B cell (primary cell): Measurements from ENCODE around the gene DSCAML1. TPM values are rescaled to one million over a fixed set of nuclear protein-coding genes. Genes with fewer than 3 reads are reported as not detected.

Experiments used
- ATAC-seq: fragments of 200-7000 bp; cut with Tn5 transposase; one replicate; pipeline ENCODE4 v1.10.0; 2021; ENCODE audit warnings: low read depth, mild to moderate bottlenecking, moderate number of reproducible peaks, moderate library complexity
- CTCF ChIA-PET: fragments of 350-600 bp; sonication (Branson Sonifier 250); formaldehyde crosslinking; loops from one replicate; lab custom pipeline; 2021; ENCODE audit warnings: antibody characterized with exemption, inconsistent platforms; lab: Charles Lee
- POLR2A ChIA-PET: fragments of 350-600 bp; sonication (Branson Sonifier 250); formaldehyde crosslinking; loops from one replicate; lab custom pipeline; 2021; ENCODE audit warnings: antibody characterized with exemption; lab: Charles Lee
- DNase-seq: peaks from one replicate; pipeline ENCODE4 v3.0.0; 2013
- H2AFZ ChIP-seq: 2 replicates; pipeline ENCODE4 v1.6.1; 2012; ENCODE audit warnings: mild to moderate bottlenecking, low read depth, low read length; ENCODE audit not compliant: insufficient read depth, poor library complexity, severe bottlenecking
- H3K27ac ChIP-seq, 2 donors: 1 replicate in 1 of 2; 2 replicates in 1 of 2; pipeline ENCODE4 v1.5.1; 2012 to 2013; ENCODE audit warnings: low read length in 2 of 2, mild to moderate bottlenecking in 2 of 2, moderate library complexity in 1 of 2
- H3K27me3 ChIP-seq, 4 experiments: fragments of 200-600 bp in 1 of 4; sonication (generic) in 1 of 4; replicated peaks in 1 of 4; 1 replicate in 2 of 4; 2 replicates in 2 of 4; pipeline versions ENCODE4 v1.6.1 to v1.7.0; 2013 to 2016; ENCODE audit warnings: low read length in 3 of 4, mild to moderate bottlenecking in 2 of 4, mixed read lengths in 1 of 4, moderate library complexity in 1 of 4; ENCODE audit not compliant: insufficient read depth in 4 of 4, control insufficient read depth in 3 of 4; ENCODE audit errors: control extremely low read depth in 1 of 4
- H3K36me3 ChIP-seq, 2 experiments: replicated peaks in 1 of 2; 1 replicate in 1 of 2; 2 replicates in 1 of 2; pipeline versions ENCODE4 v1.6.1 to v1.7.1; 2013; ENCODE audit warnings: low read length in 1 of 2; ENCODE audit not compliant: insufficient read depth in 2 of 2, control insufficient read depth in 1 of 2; ENCODE audit errors: control extremely low read depth in 1 of 2, extremely low read depth in 1 of 2
- H3K4me1 ChIP-seq, 2 donors: fragments of 200-600 bp in 1 of 2; sonication (generic) in 1 of 2; 1 replicate in 1 of 2; 2 replicates in 1 of 2; pipeline versions ENCODE4 v1.5.1 to v1.6.1; 2013 to 2017; ENCODE audit warnings: low read length in 2 of 2; ENCODE audit not compliant: control insufficient read depth in 2 of 2, insufficient read depth in 2 of 2
- H3K4me2 ChIP-seq: replicated peaks from 2 replicates; pipeline ENCODE3; 2012; ENCODE audit warnings: mild to moderate bottlenecking, low read depth, low read length; ENCODE audit not compliant: poor library complexity, severe bottlenecking
- H3K4me3 ChIP-seq, 5 experiments: fragments of 200-600 bp in 1 of 5; sonication (generic) in 1 of 5; 1 replicate in 3 of 5; 2 replicates in 2 of 5; pipeline versions ENCODE4 v1.5.1 to v1.7.0; 2011 to 2016; ENCODE audit warnings: low read length in 4 of 5, mild to moderate bottlenecking in 4 of 5, low read depth in 2 of 5, control low read depth in 1 of 5, moderate library complexity in 1 of 5; ENCODE audit not compliant: insufficient read depth in 1 of 5; ENCODE audit errors: control extremely low read depth in 1 of 5, extremely low read depth in 1 of 5
- H3K79me2 ChIP-seq: fragments of 200-600 bp; sonication (generic); one replicate; pipeline ENCODE4 v1.6.0; 2016; ENCODE audit warnings: low read length; ENCODE audit not compliant: control insufficient read depth, insufficient read depth
- H3K9ac ChIP-seq: fragments of 200-600 bp; sonication (generic); 2 replicates; pipeline ENCODE4 v1.6.1; 2017; ENCODE audit warnings: mild to moderate bottlenecking, low read length, moderate library complexity
- H3K9me3 ChIP-seq, 3 donors: one replicate each; pipeline versions ENCODE4 v1.6.1 to v1.7.1; 2013; ENCODE audit warnings: low read length in 2 of 3; ENCODE audit not compliant: control insufficient read depth in 2 of 3, insufficient read depth in 1 of 3; ENCODE audit errors: control extremely low read depth in 1 of 3
- H4K20me1 ChIP-seq: 2 replicates; pipeline ENCODE4 v1.6.0; 2012; ENCODE audit warnings: mild to moderate bottlenecking, low read length; ENCODE audit not compliant: insufficient read depth, control insufficient read depth, poor library complexity, severe bottlenecking
- H3K27ac Mint-ChIP-seq: one replicate; pipeline ENCODE4 v1.8.0; 2021; ENCODE audit warnings: mixed read lengths
- H3K27me3 Mint-ChIP-seq: one replicate; pipeline ENCODE4 v1.8.0; 2021; ENCODE audit warnings: mixed read lengths
- H3K4me1 Mint-ChIP-seq: one replicate; pipeline ENCODE4 v1.8.0; 2021; ENCODE audit warnings: mixed read lengths
- H3K4me3 Mint-ChIP-seq: one replicate; pipeline ENCODE4 v1.8.0; 2021; ENCODE audit warnings: mixed read lengths
- H3K9me3 Mint-ChIP-seq: one replicate; pipeline ENCODE4 v1.8.0; 2022; ENCODE audit warnings: mixed read lengths; ENCODE audit not compliant: insufficient read depth
- EZH2 ChIP-seq: IDR thresholded peaks from 2 replicates; pipeline ENCODE4 v1.6.1; 2012; ENCODE audit warnings: borderline replicate concordance, low read depth, mild to moderate bottlenecking, moderate library complexity, low read length; ENCODE audit not compliant: insufficient read depth, poor library complexity, severe bottlenecking
- WGBS: methylation state at CpG from one replicate; pipeline ENCODE4 v1.1.5; 2013; ENCODE audit warnings: missing lambda C conversion rate; ENCODE audit not compliant: insufficient coverage; 5-methylcytosine and 5-hydroxymethylcytosine counted together
- intact Hi-C: fragments of 100-400 bp; cut with micrococcal nuclease; formaldehyde crosslinking; loops from one replicate; pipeline ENCODE4 v1.10.0; 2022
- polyA plus RNA-seq: library from polyadenylated mRNA; depleted of rRNA; stranded (reverse); fragments of >200 nt; gene quantifications from 2 replicates; pipeline ENCODE4 v1.2.3, GENCODE V29; 2012
- total RNA-seq, 2 donors: library from RNA; stranded (reverse); fragments of 120-200 nt in 1 of 2; gene quantifications; 1 replicate in 1 of 2; 2 replicates in 1 of 2; pipeline versions ENCODE4 v1.2.3 to v1.2.4, GENCODE V29; 2013 to 2022
- TF ChIP-seq, protein P1 (sequence below): fragments of 200-600 bp; IDR thresholded peaks from one replicate; pipeline ENCODE4 v1.8.0; 2022; ENCODE audit warnings: antibody characterized with exemption, mild to moderate bottlenecking

DSCAML1 gene
- total and polyA plus RNA-seq, 2 donors (not counting 1 experiment from before 2014, with no cell fraction given): 1.2 to 6.2 TPM

DNA sequence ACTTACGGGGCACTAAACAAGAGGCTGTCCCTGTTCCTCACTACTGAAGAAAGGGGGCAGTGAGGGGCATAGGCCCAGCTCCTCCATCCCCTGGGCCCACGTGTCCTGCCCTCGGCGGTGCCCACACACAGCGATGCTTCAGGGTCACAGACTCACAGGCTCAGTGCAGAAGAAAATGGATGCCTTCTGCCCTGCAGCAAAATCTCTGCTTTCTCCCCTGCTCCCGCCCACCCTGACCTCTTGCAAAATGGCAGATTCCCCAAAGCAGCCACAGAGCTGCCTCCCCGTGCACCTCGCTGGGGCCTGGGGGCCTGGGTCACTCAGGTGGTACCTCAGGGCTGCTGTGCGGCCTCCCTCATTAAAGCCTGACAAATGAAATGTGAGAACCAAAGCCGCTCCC lies 204.0 kb downstream of the DSCAML1 start:
- WGBS: 89% methylated on average over 10 of the region's 10 CpGs
- TF ChIP-seq, protein P1, sequence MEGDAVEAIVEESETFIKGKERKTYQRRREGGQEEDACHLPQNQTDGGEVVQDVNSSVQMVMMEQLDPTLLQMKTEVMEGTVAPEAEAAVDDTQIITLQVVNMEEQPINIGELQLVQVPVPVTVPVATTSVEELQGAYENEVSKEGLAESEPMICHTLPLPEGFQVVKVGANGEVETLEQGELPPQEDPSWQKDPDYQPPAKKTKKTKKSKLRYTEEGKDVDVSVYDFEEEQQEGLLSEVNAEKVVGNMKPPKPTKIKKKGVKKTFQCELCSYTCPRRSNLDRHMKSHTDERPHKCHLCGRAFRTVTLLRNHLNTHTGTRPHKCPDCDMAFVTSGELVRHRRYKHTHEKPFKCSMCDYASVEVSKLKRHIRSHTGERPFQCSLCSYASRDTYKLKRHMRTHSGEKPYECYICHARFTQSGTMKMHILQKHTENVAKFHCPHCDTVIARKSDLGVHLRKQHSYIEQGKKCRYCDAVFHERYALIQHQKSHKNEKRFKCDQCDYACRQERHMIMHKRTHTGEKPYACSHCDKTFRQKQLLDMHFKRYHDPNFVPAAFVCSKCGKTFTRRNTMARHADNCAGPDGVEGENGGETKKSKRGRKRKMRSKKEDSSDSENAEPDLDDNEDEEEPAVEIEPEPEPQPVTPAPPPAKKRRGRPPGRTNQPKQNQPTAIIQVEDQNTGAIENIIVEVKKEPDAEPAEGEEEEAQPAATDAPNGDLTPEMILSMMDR: no peak
- no peak for TF ChIP-seq EZH2
- H3K79me2 ChIP-seq: no peaks in the 10 kb centered on the region
- H3K9me3 ChIP-seq: no peaks in the 10 kb centered on the region
- no peaks in the 10 kb centered on the region for H3K36me3 ChIP-seq
- H4K20me1 ChIP-seq: no peaks in the 10 kb centered on the region
- no peaks in the 10 kb centered on the region for H3K9me3 Mint-ChIP-seq
- H2AFZ ChIP-seq: no peak overlapping the region
- DNase-seq (no peak), ATAC-seq (no peak)
- H3K4me1 Mint-ChIP-seq: no peaks in the 10 kb centered on the region
- peaks cover 0 to 7% (median 0%) of the 10 kb centered on the region in 4 experiments for H3K27me3 ChIP-seq
- H3K4me1 ChIP-seq: no peaks in the 10 kb centered on the region
- H3K27me3 Mint-ChIP-seq: peaks cover 13% of the 10 kb centered on the region
- no peak overlapping the region for H3K27ac Mint-ChIP-seq
- H3K4me2 ChIP-seq: no peak overlapping the region
- ChIA-PET POLR2A (no interaction called here), CTCF (no interaction called here)
- intact Hi-C loops: no loop called here
- no peak overlapping the region for H3K4me3 Mint-ChIP-seq
- no peak overlapping the region for H3K4me3 ChIP-seq
- H3K9ac ChIP-seq: no peak overlapping the region
- no peak overlapping the region for H3K27ac ChIP-seq

DNA sequence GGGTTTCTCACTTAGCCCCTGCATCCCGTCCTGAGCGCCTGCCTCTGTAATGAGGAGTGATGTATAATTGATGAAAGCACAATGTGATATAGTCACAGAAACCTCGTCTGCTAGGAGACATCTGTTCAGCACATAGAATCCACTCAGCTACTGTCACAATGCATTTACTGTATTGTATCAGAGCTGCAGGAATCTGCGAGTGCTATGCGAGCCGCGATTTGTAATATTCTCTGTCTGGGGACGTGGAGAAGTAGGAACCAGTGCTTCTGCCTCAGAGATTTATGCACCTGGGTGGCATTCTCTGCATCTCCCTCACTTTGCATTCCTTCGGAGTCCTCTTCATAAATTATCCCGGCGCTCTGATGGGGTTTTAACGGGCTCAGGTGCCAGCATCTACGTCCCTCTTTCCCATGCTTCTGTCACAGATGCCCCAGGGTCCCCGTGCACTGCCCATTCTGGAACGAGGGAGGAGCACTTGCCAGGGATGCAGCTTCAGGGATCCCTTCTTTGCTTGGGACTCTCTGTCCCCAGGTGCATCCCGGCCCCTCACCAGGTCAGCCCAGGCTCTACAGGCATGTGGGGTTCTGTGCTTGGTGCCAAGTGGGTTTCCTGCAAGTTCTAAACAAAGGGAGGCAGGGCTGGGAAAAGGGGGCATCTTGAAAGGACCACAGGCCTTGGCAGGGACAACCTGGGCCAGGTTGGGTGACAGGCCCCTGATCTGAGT lies 205.5 kb downstream of the DSCAML1 start:
- peaks cover 0 to 7% (median 0%) of the 10 kb centered on the region in 4 experiments for H3K27me3 ChIP-seq
- POLR2A ChIA-PET: no interaction called here
- H3K9me3 ChIP-seq: no peaks in the 10 kb centered on the region
- H3K4me1 ChIP-seq: no peaks in the 10 kb centered on the region
- CTCF ChIA-PET: no interaction called here
- DNase-seq: no peak
- H3K4me2 ChIP-seq: no peak overlapping the region
- no peak overlapping the region for H3K4me3 Mint-ChIP-seq
- no peak overlapping the region for H2AFZ ChIP-seq
- H3K9me3 Mint-ChIP-seq: no peaks in the 10 kb centered on the region
- H4K20me1 ChIP-seq: no peaks in the 10 kb centered on the region
- no peaks in the 10 kb centered on the region for H3K4me1 Mint-ChIP-seq
- ATAC-seq: no peak
- 90% methylated on average over 13 of the region's 16 CpGs for WGBS
- peaks cover 17% of the 10 kb centered on the region for H3K27me3 Mint-ChIP-seq
- intact Hi-C loops: no loop called here
- H3K79me2 ChIP-seq: no peaks in the 10 kb centered on the region
- H3K4me3 ChIP-seq: no peak overlapping the region
- no peak overlapping the region for H3K27ac ChIP-seq
- TF ChIP-seq, protein P1: no peak
- no peak for TF ChIP-seq EZH2
- no peak overlapping the region for H3K27ac Mint-ChIP-seq
- H3K36me3 ChIP-seq: no peaks in the 10 kb centered on the region
- no peak overlapping the region for H3K9ac ChIP-seq
